Renal cortical epithelial cell (primary cell): ENCODE data around the gene ZBTB20. TPM values are rescaled to one million over a fixed set of nuclear protein-coding genes. Genes with fewer than 3 reads are reported as not detected.

Source experiments
- DNase-seq: peaks from one replicate; pipeline ENCODE4 v3.0.0-alpha.2; 2011; ENCODE audit warnings: low read depth
- total RNA-seq: library from RNA; depleted of rRNA; stranded (reverse); fragments of >200 nt; gene quantifications from 2 replicates; pipeline ENCODE4 v1.2.3, GENCODE V29; 2014

ZBTB20 gene
- total RNA-seq, 1 donor from 2014 or later: 64.1 TPM

DNA sequence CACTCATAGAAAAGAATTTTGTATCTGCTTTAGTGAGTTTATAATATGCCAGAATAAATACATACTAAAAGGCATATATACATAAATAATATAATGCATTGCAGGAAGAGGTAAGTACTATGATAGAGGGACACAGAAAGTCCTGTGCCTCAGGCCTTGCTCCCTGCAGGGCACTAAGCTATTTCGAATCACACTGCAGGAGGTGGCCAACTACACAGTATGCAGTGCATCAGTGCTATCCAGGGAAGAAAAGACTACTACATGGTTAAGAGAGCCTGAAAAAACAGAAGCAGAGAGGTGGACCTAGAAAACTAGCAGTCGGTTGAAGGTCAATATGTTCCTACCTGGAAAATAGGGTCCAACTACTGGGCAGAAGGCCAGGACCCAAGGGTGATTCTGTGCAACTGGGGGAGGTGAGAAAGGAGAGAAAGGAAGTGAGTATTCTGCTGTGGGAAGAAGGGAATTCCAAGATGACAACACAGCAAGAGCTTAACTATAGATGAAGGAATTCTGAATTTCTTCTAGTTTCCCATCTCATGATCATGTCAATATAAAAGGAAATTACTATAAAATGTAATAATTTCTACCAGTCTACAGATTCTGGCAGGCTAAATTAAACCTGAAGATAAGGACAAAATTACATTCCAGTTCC is 218.0 kb downstream of the ZBTB20 start:
- peak; percentile 45 for DNase-seq

DNA sequence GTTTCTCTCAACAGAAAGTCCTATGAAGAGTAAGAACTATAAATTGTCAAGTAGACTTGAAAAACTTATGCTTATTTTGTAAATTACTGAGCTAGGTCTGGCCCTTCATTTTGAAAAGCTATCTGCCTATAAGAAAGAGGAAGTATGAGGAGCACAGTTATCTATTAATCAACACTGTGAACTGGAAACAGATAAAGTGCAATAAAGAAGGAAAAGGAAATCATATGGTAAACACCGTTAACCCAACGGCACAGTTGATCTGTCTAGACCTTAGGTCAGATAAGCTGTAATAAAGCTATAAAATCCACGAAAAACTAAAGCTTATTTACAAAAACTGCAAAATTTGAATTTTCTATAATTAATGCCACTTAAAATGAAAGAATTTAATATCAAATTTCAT is 242.5 kb downstream of the ZBTB20 start:
- DNase-seq: peak; percentile 18

DNA sequence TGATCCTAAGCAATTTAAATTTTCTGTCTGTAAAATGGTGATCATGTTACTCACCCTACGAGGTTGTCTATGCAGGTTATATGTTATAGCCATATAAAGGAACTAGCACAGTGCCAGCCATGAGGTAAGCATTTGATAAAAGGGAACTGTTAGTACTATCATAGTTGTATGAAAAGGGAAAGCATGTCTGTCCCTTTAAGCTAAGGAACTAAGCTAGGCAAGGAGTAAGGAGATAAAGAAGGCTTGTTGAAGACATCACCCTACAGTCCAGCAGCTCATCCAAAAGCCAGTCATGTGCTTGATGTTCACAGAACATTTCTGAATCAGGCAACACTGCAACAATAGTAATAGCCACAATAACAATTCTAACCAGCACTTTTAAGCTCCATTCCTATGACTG is 243.9 kb downstream of the ZBTB20 start:
- peak; percentile 68 for DNase-seq

DNA sequence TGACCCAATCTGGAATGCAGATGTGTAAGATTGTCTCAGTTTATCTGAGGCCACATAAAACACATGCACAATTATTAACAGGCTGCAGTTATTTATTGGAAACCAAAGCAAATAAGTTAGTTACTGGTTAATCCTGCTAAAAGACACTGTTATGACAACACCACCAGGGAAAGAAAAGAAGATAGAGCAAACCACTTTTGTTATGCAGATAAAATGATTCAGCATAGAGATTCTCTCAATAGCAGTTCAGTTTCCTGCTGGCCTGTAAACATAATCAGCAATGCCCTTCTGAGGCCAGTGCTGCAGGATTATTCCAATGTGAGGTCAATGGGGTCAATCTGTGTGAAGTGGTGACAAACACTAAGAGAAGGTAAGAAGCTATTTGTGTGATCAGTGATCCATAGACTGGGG is 244.4 kb downstream of the ZBTB20 start:
- DNase-seq: peak; percentile 98

DNA sequence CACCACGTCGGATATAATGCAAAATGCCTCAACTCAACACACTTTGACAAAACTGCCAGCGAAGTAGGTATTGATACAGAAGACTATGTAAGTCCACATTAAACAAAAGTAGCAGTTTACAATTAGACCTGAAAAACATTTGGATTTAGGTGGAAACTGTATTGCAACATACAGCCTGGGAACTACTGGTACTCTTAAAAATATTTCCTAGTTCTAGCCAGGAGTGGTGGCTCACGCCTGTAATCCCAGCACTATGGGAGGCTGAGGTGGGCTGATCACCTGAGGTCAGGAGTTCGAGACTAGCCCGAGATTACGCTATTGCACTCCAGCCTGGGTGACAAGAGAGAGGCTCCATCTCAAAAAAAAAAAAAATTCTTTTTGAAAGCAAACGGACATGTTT is 246.2 kb downstream of the ZBTB20 start:
- peak; percentile 46 for DNase-seq

DNA sequence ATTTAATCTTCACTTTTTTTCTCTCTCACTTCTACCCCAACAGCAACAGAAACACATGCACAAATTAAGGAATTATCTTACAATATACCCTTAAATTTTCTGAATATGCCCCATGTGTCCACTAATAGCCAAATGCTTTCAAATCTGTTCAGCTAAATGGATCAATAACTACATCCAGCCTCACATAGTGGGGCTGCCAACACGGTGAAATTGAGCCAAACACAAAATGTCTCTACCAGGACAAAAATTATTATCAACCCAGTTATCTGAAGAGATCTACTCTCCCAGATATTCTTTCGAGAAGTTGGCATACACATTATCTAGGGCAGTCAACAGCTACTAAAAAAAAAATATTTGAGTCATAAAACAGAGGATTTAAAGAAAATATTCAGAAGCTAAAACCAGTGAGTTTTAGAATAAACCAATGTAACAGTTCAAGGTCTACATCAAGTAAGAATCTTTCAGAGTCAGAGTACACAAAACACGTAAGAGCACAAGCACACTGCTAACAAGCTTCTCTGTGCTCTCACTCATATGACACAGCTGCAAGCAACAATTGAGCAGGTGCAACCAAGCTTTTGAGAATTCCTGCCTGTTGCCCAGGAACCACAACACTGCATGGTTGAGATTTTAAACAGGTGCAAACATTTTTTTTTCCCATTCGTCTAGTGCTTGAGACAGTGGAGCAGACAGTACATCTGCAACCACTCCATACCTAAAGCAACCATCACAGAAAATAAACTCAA is 247.7 kb downstream of the ZBTB20 start:
- DNase-seq: peak; percentile 97

DNA sequence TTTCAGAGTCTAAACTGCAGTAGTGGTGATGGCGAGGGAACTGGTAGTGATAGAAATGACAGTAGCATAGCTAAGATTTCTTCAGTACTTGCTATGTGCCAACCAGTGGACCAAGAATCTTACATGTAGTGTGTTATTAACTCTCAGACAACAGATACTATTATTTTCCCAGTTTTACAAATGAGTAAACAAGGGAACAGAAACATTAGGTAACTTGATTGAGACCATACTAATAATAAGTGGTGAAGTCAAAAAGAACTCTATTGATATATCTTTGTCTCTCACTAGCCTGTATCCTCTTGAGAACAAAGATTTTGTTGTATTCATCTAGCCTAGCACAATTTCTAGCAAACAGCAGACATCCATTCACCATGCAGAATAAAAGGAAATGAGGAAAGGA is 250.1 kb downstream of the ZBTB20 start:
- DNase-seq: no peak

GRCh38 chr3:114893361-114893760 is 253.7 kb downstream of the ZBTB20 start:
- no peak for DNase-seq

GRCh38 chr3:114892880-114893279 is 254.2 kb downstream of the ZBTB20 start:
- DNase-seq: no peak

- DNase-seq: no peak
These were observed 254.8 kb downstream of the ZBTB20 start for GRCh38 chr3:114892131-114892879.

DNA sequence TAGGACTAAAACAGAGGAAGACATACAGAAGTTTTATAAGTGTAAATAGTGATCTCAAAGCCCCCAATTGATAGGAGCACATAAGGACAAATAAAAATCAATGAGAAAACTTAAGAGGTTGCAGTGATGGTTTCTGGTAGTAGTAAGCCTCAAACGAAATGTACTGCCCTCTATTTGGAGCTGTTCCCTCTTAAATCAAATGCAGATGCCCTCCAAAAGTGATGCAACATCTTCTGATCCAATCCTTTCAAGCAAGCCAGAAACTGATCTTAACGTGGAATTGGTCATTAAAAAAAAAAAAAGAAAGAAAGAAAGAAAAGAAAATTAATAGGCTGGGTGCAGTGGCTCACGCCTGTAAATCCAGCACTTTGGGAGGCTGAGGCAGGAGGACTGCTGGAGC is 259.3 kb downstream of the ZBTB20 start:
- no peak for DNase-seq

DNA sequence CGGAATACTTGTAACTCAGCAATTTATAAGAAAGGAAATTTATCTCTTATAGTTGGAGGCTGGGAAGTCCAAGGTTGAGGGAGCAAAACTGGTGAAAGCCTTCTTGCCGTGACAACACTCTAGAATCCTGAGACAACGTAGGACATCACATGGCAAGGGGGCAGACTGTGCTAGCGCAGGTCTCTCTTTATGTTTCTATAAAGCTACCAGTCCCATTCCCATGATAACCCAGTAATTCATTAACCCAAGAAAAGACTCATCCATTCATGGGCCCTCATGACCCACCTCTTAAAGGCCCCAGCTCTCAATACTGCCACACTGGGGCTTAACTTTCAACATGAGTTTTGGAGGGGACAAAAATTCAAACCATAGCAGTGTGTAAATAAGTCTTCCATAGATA is 260.2 kb downstream of the ZBTB20 start:
- peak; percentile 58 for DNase-seq

DNA sequence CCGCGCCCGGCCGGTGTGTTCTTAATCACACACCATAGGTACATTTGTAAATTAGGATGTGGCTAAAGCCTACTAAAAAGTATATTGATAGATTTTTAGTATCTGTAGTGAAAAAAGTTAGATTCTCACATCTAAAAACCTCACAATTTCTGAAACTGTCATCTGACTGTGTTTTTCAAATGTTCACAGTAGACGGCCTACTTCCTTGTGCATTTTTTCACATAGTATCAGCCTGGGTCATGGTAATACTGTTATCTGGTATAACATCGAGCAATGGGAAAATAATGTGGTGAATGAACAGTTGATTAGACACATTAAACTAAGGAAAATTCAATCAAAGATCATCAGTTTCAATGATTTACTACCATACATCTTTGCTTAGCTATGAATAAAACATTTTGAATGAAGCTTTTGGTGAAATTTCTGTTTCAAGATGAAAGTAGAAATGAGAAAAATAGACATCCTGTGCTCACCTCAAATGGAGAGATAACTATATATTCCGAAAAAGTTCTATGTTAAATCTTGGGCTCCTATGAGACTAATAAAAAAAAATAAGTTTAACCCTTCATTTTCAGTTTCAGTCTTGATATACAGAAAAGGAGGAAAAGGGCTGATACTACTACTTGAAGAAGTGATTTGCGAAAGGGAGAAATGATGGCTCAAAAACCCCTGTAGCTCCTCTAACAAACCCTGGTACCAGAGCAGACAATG is 262.7 kb downstream of the ZBTB20 start:
- DNase-seq: no peak

GRCh38 chr3:114880078-114880477 is 267.0 kb downstream of the ZBTB20 start:
- DNase-seq: peak; percentile 51

- DNase-seq: peak; percentile 75
These were observed 267.7 kb downstream of the ZBTB20 start for GRCh38 chr3:114879059-114880031.

DNA sequence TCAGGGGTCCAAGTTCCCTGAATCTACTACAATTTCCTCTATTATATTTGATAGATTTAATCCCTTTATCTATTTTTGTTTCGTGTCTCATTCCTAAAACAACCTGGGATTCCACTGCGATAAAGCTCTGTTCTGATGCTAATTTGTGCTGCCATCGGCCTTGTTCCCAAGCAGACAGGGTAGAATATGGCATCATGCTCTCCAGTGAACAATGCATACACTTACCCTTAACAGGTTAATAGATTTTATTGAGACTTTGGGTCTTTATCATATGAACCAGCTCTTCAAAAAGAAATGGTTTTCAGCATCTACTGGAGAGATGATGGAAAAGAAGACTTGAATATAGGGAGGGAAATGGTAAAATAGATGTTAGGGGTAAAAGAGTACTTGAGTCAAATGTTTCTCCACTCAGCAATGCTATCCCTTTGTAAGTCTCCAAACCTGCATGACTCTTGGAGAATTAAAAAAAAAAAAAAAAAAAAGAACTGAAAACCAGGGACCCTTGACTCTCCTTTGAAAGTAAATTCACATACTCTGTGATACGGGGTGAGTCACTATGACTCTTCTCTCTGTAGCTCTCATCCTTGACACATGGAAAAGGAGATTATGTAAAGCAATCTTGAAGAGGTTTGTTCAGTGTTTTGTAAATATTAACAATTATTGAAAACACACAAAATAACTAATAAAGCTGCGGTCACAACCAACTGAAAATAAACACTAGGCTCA is 268.8 kb downstream of the ZBTB20 start:
- peak; percentile 83 for DNase-seq

GRCh38 chr3:114877378-114878113 is 269.5 kb downstream of the ZBTB20 start:
- DNase-seq: no peak

GRCh38 chr3:114874522-114874971 is 272.5 kb downstream of the ZBTB20 start:
- DNase-seq: no peak

DNA sequence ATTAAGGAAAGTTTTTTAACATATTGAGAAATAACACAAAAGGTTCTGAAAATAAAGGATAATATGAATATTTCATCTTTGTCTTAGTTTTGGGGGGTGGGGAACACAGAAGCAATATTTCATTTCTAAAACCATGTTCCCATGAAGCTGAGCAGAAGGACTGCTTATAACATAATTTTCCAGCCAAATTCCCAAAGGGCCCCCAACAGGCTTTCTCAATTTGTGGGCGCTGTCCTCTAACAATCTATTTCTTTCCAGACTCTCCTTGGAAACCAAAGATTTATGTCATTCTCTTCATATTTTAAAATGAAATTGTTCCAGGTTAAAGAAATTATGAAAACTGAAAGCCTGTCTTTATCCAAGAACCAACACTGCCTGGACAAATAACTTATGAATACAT is 273.5 kb downstream of the ZBTB20 start:
- DNase-seq: no peak
